ENCODE measurements around the gene PTPRCAP.
A peak's percentile ranks its signal among the peaks of the same experiment; 100 is the strongest.
"Not testable (repeated sequence)": the region's sequence is repeated elsewhere in the genome, so short reads cannot be mapped to it uniquely, and the experiment has no call there.

The PTPRCAP gene

GRCh38 chr11:67409261-67409666 is 28.2 kb downstream of the PTPRCAP start:
- DNase-seq (ENCODE audit: low spot score): no peak

- DNase-seq (ENCODE audit: low spot score): no peak
Measured at GRCh38 chr11:67408437-67409200, 28.9 kb downstream of the PTPRCAP start.

- peak; percentile 24 for DNase-seq (ENCODE audit: low spot score)
Measured at GRCh38 chr11:67407688-67408163, 29.8 kb downstream of the PTPRCAP start.

GRCh38 chr11:67406969-67407687 is 30.4 kb downstream of the PTPRCAP start:
- peak; percentile 75 for DNase-seq (ENCODE audit: low spot score)

GRCh38 chr11:67406420-67406968 is 31.0 kb downstream of the PTPRCAP start:
- no peak for DNase-seq (ENCODE audit: low spot score)

GRCh38 chr11:67405688-67406339 is 31.7 kb downstream of the PTPRCAP start:
- DNase-seq (ENCODE audit: low spot score): no peak

GRCh38 chr11:67405196-67405567 is 32.3 kb downstream of the PTPRCAP start:
- no peak for DNase-seq (ENCODE audit: low spot score)

GRCh38 chr11:67404515-67405195 is 32.8 kb downstream of the PTPRCAP start:
- no peak for DNase-seq (ENCODE audit: low spot score)

- DNase-seq (ENCODE audit: low spot score): not testable (repeated sequence)
Measured at GRCh38 chr11:67403085-67403484, 34.4 kb downstream of the PTPRCAP start.

- DNase-seq (ENCODE audit: low spot score): not testable (repeated sequence)
Measured at GRCh38 chr11:67402192-67402839, 35.2 kb downstream of the PTPRCAP start.

- DNase-seq (ENCODE audit: low spot score): peak; percentile 92
Measured at GRCh38 chr11:67401495-67402191, 35.8 kb downstream of the PTPRCAP start, which contains the start of gene PPP1CA. PPP1CA (minus strand) TSS chr11:67401858; CDS start chr11:67401782, 76 bp downstream.

GRCh38 chr11:67400942-67401494 is 36.5 kb downstream of the PTPRCAP start:
- DNase-seq (ENCODE audit: low spot score): no peak

GRCh38 chr11:67400251-67400941 is 37.1 kb downstream of the PTPRCAP start:
- DNase-seq (ENCODE audit: low spot score): no peak

- no peak for DNase-seq (ENCODE audit: low spot score)
Measured at GRCh38 chr11:67398661-67399563, 38.6 kb downstream of the PTPRCAP start.

GRCh38 chr11:67397986-67398660 is 39.4 kb downstream of the PTPRCAP start:
- no peak for DNase-seq (ENCODE audit: low spot score)

GRCh38 chr11:67397536-67397935 is 39.9 kb downstream of the PTPRCAP start:
- DNase-seq (ENCODE audit: low spot score): no peak

GRCh38 chr11:67396587-67397389 is 40.7 kb downstream of the PTPRCAP start:
- no peak for DNase-seq (ENCODE audit: low spot score)

Measured in pons (tissue), 1 donor.